Embryonic facial prominence (tissue), 1 donor: Measurements from ENCODE around the gene RADIL.

Experiments
- DNase-seq: peaks from one replicate; pipeline ENCODE4 v3.0.0-alpha.2; 2016; ENCODE audit errors: extremely low spot score

RADIL gene

DNA sequence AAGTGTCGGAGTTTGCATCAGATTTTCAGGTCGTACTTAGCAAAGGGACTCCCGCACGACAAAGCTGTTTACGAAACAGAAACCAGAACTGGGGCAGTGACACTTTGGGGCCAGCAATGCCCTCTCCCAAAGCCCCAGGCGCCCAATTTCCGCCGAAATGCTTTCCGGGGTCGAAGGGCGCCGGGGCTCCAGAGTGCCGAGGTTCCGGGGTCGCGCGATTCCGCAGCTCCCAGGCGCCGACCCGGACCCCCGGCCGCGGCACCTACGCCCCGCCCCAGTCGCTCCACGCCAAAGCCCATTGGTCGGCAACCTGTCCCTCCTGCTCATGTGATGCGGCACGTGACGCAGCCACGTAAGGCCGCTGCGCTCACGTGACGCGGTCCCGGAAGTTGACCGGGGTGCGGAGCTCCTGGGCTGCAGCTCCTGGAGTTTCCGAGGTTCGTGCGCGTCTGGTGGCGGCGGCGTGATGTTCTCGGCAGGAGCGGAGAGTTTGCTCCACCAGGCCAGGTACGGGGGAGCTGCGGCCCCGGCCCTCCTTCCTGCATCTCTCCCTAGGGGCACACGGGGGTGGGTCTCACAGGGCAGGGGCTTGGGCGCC lies 108.2 kb downstream of the RADIL start, which contains the start of gene AP5Z1:
Gene AP5Z1 (plus strand): TSS at position 374 of the 598 bp plus-strand sequence. CDS start 93 bp downstream, at position 467.
- peak; percentile 88 for DNase-seq

DNA sequence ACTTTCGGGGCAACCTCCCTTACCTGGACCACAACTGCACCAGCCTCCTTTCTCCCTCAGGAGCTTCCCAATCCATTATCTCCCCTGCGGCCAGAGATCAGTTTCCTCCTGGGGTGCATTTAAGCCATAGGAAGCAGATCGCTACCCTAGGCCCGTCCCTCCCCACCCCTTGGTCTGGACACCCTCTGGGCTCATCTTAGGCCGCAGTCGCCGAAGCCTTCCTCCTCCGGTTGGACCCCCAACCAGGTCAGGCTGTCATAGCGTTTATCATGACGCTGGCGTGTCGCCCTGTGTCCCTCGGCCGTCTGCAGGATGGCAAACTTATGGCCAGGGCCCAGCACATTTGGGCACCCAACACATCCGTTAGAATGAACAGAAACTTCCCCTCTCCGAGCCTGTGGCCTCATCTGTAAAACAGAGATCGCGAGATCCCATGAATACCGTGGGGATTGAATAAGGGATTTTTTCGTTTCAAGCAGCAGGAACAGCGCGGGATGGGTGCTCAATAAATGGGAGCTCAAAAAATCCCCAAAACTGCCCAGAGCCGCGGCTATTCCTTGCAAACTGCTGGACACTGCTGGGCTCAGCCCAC lies 108.8 kb downstream of the RADIL start:
- DNase-seq: no peak

DNA sequence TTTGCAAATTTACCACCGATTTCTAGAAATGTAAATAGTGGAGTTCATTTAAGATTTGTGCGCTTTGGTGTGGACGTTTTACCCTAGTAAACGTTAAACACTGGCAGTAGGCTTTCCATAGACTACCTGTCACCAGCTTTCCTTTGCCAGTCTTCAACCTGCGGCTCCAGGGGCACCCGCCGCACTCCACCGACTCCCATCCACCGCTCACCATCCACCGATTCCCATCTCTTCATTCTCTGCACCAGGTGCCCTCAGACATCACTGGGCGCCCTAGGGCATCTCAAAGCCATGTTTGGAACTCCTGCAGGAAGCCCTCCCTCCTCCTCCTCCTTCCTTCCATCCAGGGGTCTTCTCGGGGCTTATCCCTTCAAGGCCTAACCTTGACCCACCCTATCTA lies 109.5 kb downstream of the RADIL start:
- DNase-seq: no peak

DNA sequence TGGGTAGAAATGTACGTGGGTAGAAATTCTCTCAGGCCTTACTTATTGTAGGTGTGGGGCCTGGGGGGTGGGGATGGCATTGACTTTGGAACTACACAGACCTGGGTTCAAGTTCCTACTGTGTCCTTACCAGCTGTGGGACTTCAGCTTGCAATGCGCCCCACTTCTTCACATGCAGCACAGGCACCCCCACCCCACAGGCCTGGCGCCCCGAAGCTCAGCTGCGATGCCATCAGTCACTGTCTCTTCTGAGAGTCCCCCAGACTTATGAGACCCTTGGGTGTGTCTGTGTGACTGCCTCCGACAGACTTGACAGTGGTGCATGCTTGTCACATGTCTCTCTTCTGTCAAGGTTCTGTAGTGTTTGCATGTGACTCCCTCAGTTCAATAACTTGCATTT lies 111.2 kb downstream of the RADIL start:
- no peak for DNase-seq

DNA sequence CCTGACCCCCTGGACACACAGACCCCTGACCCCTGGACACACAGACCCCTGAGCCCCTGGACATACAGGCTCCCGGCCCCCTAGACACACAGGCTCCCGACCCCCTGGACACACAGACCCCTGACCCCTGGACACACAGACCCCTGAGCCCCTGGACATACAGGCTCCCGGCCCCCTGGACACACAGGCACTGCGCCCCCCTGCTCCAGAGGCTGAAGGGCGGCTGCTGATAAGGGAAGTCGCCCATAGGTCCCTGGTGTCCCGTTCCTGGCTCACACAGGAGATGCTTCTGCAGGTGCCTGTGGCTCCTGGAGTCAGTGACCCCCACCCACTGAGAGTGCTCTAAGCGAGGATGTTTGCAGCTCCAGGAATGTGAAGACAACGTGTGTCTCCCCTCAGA lies 111.8 kb downstream of the RADIL start:
- DNase-seq: no peak

DNA sequence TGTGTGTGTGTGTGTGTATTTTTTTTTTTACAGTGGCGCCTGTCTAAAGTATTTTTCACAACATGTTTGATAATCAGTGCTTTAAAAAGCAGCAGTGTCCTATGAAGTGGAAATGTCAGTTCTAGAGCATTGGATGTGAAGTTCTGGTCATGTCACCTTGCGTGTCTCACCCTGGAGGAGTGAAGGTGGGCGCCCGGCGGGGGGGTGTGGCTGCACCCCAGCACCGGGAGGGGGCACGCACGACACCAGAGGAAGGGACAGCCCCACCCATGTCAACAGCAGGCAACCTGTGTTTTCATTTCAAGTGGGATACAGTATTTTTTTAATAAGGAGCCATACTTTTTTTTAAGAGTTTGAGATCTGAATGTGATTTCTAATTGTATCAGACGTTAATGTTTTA lies 112.6 kb downstream of the RADIL start:
- DNase-seq: no peak

DNA sequence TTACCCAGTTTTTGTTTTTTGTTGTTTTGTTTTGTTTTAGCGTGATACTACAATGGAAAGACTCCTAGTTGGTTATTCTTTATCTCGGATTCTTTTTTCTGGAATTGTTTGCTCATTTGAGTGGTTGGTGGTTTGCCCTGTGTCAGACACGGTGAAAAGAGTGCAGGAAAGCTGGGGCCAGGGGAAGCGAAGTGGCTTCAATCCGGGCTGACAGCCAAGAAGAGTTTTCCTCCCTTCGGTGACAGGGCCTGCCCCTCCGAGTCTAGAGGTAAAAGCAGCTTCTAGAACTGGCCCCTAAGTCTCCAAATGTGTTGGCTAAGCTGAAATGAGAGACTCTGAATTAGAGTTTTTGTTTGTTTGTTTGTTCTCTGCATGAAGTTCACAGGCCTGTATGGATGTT lies 113.8 kb downstream of the RADIL start:
- DNase-seq: no peak

DNA sequence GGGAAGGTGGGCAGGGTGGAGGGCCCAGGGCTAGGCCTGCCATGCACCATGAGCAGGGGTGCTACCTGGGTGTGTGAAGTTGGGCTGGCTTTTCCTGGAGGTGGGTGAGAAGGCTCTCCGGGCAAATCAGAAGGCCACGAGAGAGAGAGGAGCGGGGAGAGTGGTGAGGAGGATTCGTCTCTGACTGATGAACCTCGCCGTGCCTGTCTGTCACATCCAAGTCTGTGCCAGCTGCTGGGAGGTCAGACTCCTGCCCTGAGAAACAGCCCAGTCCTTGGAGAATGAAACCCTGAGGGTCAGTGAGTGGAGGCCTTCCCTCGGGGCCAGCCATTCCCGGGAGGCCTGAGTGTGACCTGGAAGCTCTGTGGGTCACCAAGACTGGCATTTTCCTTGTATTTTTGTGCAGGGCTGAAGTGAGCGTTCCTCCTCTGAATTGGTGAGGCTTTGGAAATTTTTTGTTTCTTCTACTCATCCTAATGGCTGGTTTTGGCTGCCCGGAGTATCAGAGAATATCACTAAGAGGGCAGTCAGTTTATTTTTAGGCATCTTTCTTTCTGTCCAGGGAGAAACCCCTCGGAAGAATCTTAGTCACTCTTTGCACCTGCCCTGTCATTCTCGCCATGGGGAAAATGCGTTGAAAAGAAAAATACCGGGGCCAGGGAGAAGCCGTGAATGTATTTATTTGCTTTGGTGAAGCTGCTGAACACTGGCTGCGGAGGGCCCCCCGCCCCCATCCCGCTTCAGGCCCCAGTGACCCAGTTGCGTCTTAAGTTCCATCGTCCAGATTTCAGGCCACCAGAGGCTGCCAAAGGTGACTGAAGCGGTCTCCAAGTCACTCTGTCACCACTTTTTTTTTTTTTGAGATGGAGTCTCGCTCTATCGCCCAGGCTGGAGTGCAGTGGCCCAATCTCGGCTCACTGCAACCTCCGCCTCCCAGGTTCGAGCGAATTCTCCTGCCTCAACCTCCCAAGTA lies 114.6 kb downstream of the RADIL start:
- DNase-seq: no peak

DNA sequence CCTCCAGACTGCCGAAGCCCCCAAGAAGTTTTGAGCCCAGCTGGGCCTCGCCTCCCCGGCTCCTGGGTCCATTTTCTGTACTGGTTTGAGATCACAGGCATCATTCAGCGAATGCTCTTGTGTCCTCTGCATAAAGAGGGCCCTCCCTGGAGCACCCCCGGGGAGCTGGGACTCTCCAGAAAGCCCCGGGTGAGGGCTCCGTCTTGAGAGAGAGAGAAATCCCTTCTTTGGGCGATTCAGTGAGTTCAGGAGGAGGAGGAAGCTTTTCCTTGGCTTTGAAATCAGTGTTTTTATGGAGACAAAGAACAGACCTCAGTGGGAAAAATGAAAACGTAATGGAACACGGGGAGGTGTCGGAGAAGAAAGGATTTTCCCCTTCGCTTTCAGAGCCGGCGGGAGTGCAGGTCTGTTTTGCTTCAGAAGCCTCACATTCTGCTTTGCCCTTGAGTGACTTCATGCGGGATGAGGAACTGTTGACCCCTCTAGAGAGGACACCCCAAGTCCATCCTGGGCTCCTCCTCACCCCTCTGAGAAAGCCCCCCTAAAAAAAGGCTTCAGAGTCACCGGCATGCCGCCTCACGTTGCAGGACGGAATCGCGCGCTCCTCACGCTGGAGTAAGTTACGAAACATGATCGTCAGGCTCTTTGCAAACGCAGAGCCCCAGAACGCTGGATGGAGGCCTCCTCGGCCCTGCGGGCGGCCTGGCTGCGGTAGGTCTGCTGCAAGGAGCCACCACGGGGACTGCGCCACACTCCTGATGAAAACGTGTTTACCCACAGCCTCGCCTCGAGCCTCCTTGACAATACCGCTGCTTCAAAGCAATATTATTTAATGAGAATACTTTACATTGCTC lies 116.6 kb downstream of the RADIL start:
- no peak for DNase-seq

DNA sequence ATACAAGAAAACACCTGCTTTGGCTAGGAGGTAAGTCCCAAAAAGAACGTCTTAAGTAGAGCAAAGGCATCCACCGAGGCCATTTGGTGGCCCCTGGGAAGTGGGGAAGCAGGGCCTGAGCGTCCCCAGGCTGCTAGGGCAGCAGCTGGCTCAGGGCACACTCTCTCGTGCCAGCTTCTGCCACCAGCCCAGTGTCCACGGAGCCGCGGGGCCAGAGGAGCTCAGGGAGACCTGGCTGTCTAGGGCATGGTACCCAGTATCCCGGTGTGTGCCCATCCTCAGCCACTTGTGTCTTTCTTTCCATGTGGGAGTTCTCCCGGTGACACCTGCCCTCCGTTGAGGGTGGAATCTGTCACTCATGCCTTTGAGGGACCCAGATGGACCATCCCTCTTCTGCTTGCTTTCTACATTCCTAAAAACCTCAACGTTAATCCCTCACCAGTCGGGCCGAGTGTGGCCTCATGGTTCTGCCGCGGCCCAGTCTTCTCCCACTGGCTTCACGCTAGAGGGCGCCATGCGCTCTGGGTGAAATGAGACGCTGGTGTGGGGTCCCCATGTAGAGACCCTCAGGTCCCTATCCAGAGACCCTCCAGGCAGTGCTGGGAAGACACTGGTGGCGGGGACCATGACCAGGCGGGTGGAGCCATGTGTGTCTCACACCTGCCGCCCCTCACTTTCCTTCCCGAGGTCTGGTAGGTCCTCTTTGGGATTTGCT lies 117.6 kb downstream of the RADIL start:
- DNase-seq: no peak

DNA sequence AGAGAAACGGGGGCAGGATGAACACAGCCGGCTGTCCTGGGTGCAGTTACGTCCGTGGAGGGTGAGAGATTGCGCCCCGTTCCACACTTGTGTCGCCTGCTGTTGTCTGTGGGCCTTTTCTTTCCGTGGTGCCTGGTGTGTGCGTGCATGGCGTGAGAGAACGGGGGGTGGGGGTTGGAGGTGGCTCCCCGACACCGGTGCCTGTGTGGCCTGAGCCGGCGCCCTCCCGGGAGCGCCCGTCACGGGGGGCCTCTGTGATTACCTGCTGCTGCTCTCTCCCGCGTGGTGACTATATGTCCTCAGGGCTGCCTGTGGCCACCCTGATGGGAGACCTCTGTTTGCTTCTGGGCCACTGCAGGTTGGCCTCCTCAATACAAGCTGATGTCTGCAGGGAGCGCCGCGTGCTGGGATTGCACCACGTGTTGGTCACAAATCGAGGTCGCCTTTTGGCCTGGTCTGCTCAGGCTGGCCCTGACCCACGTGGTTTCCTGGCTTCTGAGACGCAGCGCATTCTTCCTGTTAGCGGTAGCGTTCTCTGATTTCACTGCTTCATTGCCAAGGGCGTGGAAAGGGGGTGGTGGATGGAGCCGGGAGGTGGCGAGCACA lies 119.0 kb downstream of the RADIL start:
- no peak for DNase-seq

DNA sequence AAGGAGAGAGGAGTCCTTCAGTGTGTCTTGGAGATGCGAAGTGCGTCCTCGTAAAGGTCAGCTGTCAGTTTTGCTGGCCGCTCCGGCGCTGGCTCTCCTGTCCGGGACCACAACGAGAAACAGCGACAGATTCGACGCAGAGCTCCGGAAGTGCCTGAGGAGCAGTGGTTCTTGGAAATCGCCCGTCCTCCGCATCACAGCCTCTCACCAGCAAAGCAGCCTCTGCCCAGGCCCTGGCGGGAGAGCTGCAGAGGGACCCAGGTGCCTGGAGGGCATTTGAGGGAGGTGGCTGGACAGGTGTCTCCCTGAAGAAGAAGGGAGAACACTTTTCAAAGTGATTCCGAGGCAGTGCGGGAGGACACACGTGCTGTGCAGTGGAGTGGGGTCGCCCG lies 119.7 kb downstream of the RADIL start:
- no peak for DNase-seq

DNA sequence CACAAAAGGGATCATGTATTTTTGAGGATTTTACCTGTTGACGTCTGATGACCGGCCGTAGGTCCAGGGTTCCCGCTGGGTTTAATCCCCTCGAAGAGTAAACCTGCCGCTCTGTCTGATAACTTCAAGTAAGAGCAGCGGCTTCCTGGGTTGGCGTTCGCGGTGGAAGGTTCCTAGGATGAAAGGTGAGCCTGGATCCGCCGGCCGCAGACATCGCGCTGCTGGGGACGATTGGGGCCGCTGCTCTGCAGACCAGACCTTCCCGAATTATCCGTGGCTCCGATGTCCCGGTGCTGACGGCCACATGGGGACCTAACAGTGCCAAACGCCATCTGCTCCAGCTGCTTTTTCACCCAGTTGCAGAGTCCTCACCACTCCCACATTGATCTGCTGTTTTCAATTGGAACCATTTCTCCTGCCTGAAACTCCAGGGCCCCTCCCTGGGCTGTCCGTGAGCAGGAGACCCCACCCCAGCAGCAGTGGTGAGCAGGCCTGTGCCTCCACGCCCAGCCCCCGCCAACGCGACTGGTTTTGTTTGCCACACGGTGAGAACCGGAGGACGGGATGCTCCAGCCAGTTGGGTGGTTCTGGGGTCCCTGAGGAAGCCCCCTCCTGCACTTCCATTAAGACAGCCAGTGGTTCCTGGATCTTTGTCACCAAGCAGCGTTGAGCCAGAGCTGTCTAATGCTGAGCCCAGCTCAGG lies 120.3 kb downstream of the RADIL start:
- no peak for DNase-seq

DNA sequence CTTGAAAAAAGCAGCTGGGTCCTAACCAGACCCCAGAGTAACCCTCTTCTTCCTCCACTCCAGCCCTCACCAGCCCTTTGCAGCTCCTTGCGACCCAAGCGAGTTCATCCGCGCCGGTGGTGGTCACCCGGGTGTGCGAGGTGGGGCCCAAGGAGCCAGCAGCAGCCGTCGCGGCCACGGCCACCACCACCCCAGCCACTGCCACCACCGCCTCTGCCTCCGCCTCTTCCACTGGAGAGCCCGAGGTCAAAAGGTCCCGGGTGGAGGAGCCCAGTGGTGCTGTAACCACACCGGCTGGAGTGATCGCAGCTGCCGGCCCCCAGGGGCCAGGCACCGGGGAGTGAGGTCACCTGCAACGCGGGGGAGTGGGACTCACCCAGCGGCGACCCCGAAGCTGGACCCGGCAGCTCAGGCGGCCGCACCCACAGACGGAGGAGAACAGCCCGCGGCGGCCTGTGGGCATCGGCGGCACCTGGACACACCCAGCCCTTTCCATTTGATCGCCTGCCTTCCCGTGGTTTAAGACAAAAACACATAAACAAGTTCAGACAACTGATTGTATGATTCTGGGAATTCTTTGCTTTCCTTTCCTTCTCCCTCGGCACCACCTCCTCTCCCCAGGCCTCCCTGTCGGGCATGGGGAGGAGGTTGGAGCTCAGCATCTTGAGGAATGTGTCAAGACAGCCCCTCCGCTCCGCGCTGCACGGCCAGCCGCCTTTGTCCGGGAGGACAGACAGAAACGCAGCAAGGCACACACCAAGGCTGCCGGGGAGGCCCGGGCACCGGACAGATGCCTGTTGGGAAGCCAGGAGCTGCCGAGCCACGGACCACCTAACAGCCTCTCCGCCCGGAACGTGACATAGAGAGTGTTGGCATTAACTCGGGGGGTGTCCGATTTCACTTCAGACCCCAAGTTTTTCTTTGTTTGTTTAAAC lies 121.1 kb downstream of the RADIL start:
- DNase-seq: no peak

DNA sequence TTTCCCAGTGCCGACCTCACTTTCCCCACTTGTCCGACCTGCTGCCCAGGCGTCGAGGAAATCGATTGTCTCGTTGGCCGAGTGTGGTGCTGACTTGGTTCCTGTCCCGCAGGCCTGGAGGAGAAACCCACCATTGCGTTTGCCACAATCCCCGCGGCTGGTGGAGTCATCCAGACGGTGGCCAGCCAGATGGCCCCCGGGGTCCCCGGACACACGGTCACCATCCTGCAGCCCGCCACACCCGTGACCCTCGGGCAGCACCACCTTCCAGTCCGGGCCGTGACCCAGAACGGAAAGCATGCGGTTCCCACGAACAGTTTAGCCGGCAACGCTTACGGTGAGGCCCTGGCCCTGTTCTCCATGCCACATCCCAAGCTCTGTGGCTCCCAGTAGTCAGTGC lies 122.6 kb downstream of the RADIL start:
- DNase-seq: no peak

DNA sequence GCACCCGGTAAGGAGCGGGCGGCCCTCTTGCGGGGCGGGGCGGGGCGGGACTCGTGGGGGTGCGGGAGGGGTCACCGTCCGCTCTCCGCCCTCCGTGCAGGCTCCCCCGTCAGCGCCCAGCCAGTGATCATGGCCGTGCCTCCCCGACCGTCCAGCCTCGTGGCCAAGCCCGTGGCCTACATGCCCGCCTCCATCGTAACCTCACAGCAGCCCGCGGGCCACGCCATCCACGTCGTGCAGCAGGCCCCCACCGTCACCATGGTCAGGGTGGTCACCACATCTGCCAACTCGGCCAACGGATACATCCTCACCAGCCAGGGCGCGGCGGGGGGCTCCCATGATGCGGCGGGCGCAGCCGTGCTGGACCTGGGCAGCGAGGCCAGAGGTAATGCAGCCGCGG lies 124.3 kb downstream of the RADIL start:
- DNase-seq: no peak

DNA sequence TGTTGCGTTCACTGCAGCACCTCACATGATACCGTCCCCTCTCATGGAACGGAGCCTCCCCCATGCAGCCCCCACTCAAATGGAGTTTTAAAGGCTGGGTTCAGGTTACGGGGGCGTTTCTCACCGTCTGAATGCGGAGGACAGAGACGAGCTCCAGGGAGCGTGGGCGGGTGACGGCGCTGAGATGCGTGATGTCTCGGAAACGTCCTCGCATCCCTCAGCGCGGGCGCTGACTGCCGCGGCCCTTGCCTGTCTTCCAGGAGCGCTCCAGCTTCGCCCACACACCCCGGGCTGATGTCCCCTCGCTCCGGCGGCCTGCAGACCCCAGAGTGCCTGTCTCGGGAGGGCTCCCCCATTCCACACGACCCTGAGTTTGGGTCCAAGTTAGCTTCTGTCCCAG lies 124.7 kb downstream of the RADIL start:
- DNase-seq: no peak

DNA sequence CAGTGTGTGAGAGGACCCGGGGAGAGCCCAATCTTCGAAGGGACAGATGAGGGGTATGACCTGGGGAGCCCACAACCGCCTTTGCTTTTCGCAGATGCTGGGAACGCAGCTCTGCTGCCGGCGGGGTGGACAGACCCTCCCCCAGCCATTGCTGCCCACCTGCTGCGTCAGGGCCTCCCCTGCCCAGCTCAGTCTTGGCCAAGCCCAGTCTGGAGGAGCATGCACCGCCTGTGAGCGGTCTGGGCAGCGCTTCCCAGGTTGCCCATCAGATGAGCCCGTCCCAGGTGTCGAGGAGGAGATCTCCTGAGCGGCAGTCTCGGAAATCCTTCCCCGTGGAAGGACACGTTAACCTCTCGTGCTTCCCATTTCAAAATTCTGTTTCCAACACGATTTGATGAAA lies 125.4 kb downstream of the RADIL start:
- DNase-seq: no peak

DNA sequence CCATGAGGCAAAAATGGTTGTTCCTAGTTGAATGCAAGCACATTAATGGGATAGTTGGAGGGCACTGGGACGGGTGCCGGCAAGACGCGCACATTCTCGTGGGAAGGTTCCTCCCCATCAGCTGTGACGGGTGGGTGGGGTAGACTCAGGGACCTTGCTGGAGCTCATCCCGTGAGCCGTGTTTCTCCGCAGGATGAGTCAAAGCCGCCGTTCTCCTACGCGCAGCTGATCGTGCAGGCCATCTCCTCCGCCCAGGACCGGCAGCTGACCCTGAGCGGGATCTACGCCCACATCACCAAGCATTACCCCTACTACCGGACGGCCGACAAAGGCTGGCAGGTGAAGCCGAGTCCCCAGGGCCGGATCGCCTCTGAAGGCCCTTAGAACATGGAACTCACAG lies 128.5 kb downstream of the RADIL start:
- DNase-seq: no peak
